HL-60/S4 (cell line): ENCODE results near the gene SNX24.
"Not testable (repeated sequence)": the region's sequence is repeated elsewhere in the genome, so short reads cannot be mapped to it uniquely, and the experiment has no call there.

Experiments
- in situ Hi-C: fragments of 300-500 bp; cut with MboI; formaldehyde crosslinking; loops from 2 replicates; pipeline ENCODE4 v1.14.3; 2022; ENCODE audit warnings: low sequenced_read_pairs

The SNX24 gene

GRCh38 chr5:122870219-122870856 is 24.9 kb downstream of the SNX24 start:
- in situ Hi-C loops, result no loop called here

- in situ Hi-C loops, result no loop called here
These were observed 26.2 kb downstream of the SNX24 start for GRCh38 chr5:122871661-122872060.

GRCh38 chr5:122874179-122874875 is 28.9 kb downstream of the SNX24 start:
- in situ Hi-C loops, result no loop called here

- in situ Hi-C loops, result no loop called here
These were observed 32.1 kb downstream of the SNX24 start for GRCh38 chr5:122877518-122877917.

GRCh38 chr5:122879076-122879475 is 33.7 kb downstream of the SNX24 start:
- in situ Hi-C loops, result no loop called here

GRCh38 chr5:122880170-122880689 is 34.8 kb downstream of the SNX24 start:
- in situ Hi-C loops, result no loop called here

- in situ Hi-C loops, result no loop called here
These were observed 35.3 kb downstream of the SNX24 start for GRCh38 chr5:122880749-122881148.

- in situ Hi-C loops, result no loop called here
These were observed 37.4 kb downstream of the SNX24 start for GRCh38 chr5:122882831-122883230.

GRCh38 chr5:122885045-122885517 is 39.7 kb downstream of the SNX24 start:
- in situ Hi-C loops, result no loop called here

- in situ Hi-C loops, result no loop called here
These were observed 40.5 kb downstream of the SNX24 start for GRCh38 chr5:122885891-122886290.

GRCh38 chr5:122895141-122895540 is 49.7 kb downstream of the SNX24 start:
- in situ Hi-C loops, result no loop called here

GRCh38 chr5:122896598-122897282 is 51.3 kb downstream of the SNX24 start:
- in situ Hi-C loops, result no loop called here

GRCh38 chr5:122897283-122897602 is 51.8 kb downstream of the SNX24 start:
- in situ Hi-C loops, result no loop called here

- in situ Hi-C loops, result no loop called here
These were observed 55.9 kb downstream of the SNX24 start for GRCh38 chr5:122901346-122901745.

GRCh38 chr5:122902263-122902662 is 56.9 kb downstream of the SNX24 start:
- in situ Hi-C loops, result no loop called here

- in situ Hi-C loops, result no loop called here
These were observed 61.4 kb downstream of the SNX24 start for GRCh38 chr5:122906768-122907167.

- in situ Hi-C loops, result no loop called here
These were observed 61.9 kb downstream of the SNX24 start for GRCh38 chr5:122907276-122907675.

GRCh38 chr5:122908108-122908507 is 62.7 kb downstream of the SNX24 start:
- in situ Hi-C loops, result no loop called here

- in situ Hi-C loops, result no loop called here
These were observed 63.2 kb downstream of the SNX24 start for GRCh38 chr5:122908662-122909061.

GRCh38 chr5:122909470-122910100 is 64.2 kb downstream of the SNX24 start:
- in situ Hi-C loops, result no loop called here

GRCh38 chr5:122913436-122913835 is 68.0 kb downstream of the SNX24 start:
- in situ Hi-C loops, result not testable (repeated sequence)
